Ramos (cell line): ENCODE results near the gene ANKS1B.

ENCODE experiments used
- in situ Hi-C: fragments of 300-500 bp; cut with MboI; formaldehyde crosslinking; loops from one replicate; pipeline ENCODE4 v1.14.3; 2022; ENCODE audit warnings: low sequenced_read_pairs; ENCODE audit not compliant: unreplicated experiment

The ANKS1B gene

GRCh38 chr12:99157946-99158345, 826.8 kb downstream of the ANKS1B start:
- in situ Hi-C loops, result no loop called here

GRCh38 chr12:99154983-99155336, 829.8 kb downstream of the ANKS1B start:
- in situ Hi-C loops, result no loop called here

- in situ Hi-C loops, result no loop called here
Observed at GRCh38 chr12:99154216-99154982, 830.3 kb downstream of the ANKS1B start.

GRCh38 chr12:99153293-99153692, 831.4 kb downstream of the ANKS1B start:
- in situ Hi-C loops, result no loop called here

GRCh38 chr12:99152337-99152736, 832.4 kb downstream of the ANKS1B start:
- in situ Hi-C loops, result no loop called here

- in situ Hi-C loops, result no loop called here
Observed at GRCh38 chr12:99151744-99152143, 833.0 kb downstream of the ANKS1B start.

- in situ Hi-C loops, result no loop called here
Observed at GRCh38 chr12:99147130-99147529, 837.6 kb downstream of the ANKS1B start.

- in situ Hi-C loops, result no loop called here
Observed at GRCh38 chr12:99146730-99147129, 838.0 kb downstream of the ANKS1B start.

GRCh38 chr12:99146185-99146584, 838.6 kb downstream of the ANKS1B start:
- in situ Hi-C loops, result no loop called here

- in situ Hi-C loops, result no loop called here
Observed at GRCh38 chr12:99142651-99143050, 842.1 kb downstream of the ANKS1B start.

- in situ Hi-C loops, result no loop called here
Observed at GRCh38 chr12:99140017-99140720, 844.6 kb downstream of the ANKS1B start.

GRCh38 chr12:99138393-99138792, 846.3 kb downstream of the ANKS1B start:
- in situ Hi-C loops, result no loop called here

- in situ Hi-C loops, result no loop called here
Observed at GRCh38 chr12:99137124-99137855, 847.4 kb downstream of the ANKS1B start.

- in situ Hi-C loops, result no loop called here
Observed at GRCh38 chr12:99136516-99136915, 848.2 kb downstream of the ANKS1B start.

GRCh38 chr12:99135376-99135775, 849.4 kb downstream of the ANKS1B start:
- in situ Hi-C loops, result no loop called here

GRCh38 chr12:99133401-99133800, 851.3 kb downstream of the ANKS1B start:
- in situ Hi-C loops, result no loop called here

GRCh38 chr12:99131751-99132199, 853.0 kb downstream of the ANKS1B start:
- in situ Hi-C loops, result no loop called here

GRCh38 chr12:99130808-99131553, 853.8 kb downstream of the ANKS1B start:
- in situ Hi-C loops, result no loop called here

GRCh38 chr12:99128246-99128802, 856.4 kb downstream of the ANKS1B start:
- in situ Hi-C loops, result no loop called here

GRCh38 chr12:99122959-99123358, 861.8 kb downstream of the ANKS1B start:
- in situ Hi-C loops, result no loop called here
